ENCODE measurements around the gene GNG14. TPM values are rescaled to one million over a fixed set of nuclear protein-coding genes. Genes with fewer than 3 reads are reported as not detected.
A peak's percentile ranks its signal among the peaks of the same experiment; 100 is the strongest.
"Not testable (repeated sequence)": the region's sequence is repeated elsewhere in the genome, so short reads cannot be mapped to it uniquely, and the experiment has no call there.

Gene GNG14
- polyA plus RNA-seq, 4 donors, result not detected

DNA sequence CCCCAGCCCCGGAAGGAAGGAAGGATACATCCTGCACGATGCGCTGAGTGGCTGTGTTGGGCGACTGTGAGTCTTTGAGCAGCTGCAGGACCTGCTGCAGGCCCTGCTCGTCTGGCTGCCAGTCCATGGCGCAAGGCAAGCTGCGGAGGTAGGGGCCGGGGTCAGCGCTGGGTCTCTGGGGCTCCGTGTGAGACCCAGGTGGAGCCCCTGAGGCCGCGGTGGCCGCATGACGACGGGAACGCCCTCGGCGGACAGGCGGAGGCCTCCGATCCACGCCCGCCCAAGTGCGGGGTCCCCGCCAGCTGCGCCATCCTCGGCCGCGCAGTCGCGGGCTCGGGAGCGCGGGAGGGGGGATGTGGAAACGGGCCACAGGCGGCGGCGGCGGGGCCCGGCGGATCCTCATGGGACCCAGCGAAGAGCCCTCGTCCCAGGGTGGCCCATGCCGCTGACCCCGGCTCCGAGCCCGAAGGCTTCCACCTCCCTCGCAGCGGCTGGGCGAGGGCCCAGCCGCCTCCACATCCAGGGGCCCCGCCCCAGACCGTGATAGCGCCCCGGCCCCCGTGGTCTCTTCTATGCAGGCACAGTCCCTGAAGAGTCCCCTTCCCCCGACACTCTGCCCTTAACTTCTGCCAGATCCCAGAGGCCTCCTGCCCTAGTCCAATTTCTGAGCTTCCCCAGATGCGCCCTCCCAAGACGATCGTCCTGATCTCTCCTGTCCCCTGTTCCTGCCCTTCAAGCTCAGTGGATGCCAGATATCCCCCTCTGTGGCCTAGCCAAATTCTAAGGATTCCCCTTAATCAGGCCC is 33.3 kb downstream of the GNG14 start:
- H3K9me3 ChIP-seq (ENCODE audit: control insufficient read depth in 2 of 2, insufficient read depth in 1 of 2, low read depth in 1 of 2, low read length in 1 of 2), result no peaks in the 10 kb centered on the region
- H3K4me3 ChIP-seq (ENCODE audit: low read depth in 1 of 3, low read length in 3 of 3), result peak overlapping the region; percentile 72 to 95 (median 91)
- 1 to 9% (median 8%) methylated on average over 38 to 59 of the region's 59 CpGs for WGBS, 3 donors
- DNase-seq, result peak; percentile 9 to 58
- FAIRE-seq, result no peak
- H3K4me1 ChIP-seq (ENCODE audit: control insufficient read depth in 3 of 3, insufficient read depth in 2 of 3, low read depth in 1 of 3, low read length in 2 of 3), result peaks cover 0 to 12% (median 4%) of the 10 kb centered on the region in 3 donors
- peak overlapping the region; percentile 9 to 93 (median 91) for H3K27ac ChIP-seq (ENCODE audit: low read depth in 1 of 3, low read length in 2 of 3)
- peaks cover 0 to 43% (median 9%) of the 10 kb centered on the region in 3 donors for H3K36me3 ChIP-seq (ENCODE audit: control insufficient read depth in 3 of 3, insufficient read depth in 2 of 3, low read depth in 1 of 3, low read length in 3 of 3)
- no peaks in the 10 kb centered on the region for H3K27me3 ChIP-seq (ENCODE audit: control insufficient read depth in 3 of 3, insufficient read depth in 3 of 3, low read length in 3 of 3)

DNA sequence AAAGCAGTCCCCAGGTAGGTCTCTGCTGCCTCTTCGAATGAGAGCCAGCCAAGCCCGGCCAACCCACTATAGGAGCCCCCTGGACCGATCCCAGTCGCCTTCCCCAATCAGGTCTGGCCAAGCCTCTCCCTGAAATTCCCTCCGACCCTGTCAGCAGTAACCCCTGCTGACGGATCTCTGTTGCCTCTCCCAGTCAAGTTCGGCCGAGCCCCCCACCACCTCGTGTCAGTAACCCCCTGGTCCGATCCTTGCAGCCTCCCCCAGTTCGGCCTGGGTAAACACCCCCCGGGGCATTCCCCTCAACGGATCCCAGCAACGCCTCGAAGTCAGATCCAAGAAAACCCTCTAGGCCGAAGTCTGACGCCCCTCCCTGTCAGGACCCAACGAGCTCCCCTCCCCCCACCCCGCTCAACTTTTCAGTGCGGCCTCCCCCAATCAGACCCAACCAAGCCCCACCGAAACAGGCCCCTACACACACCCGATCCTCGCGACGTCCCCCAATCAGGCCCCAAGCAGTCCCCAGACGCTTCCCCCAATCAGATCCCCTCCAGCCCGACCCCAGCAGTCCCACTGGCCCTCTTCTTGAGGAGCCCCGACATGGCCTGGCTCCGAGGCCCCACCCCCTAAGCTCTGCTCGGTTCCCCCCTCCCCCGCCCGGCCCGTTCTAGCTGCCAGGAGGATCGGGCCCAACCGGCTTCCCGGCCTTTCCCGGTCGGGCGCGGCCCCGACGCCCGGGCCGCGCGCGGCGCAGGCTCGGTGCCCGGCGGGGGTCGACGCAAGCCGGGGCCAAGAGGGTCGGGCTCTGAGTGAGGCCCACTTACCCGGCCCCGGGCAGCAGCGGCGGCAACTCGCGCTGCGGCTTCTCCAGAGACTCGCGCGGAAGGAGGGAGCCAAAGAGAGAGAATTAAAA is 34.1 kb downstream of the GNG14 start:
- no peaks in the 10 kb centered on the region for H3K9me3 ChIP-seq (ENCODE audit: control insufficient read depth in 2 of 2, insufficient read depth in 1 of 2, low read depth in 1 of 2, low read length in 1 of 2)
- peaks cover 0 to 12% (median 4%) of the 10 kb centered on the region in 3 donors for H3K4me1 ChIP-seq (ENCODE audit: control insufficient read depth in 3 of 3, insufficient read depth in 2 of 3, low read depth in 1 of 3, low read length in 2 of 3)
- DNase-seq (peak; percentile 50 to 87), FAIRE-seq (no peak)
- peaks cover 0 to 36% (median 9%) of the 10 kb centered on the region in 3 donors for H3K36me3 ChIP-seq (ENCODE audit: control insufficient read depth in 3 of 3, insufficient read depth in 2 of 3, low read depth in 1 of 3, low read length in 3 of 3)
- 1% methylated on average over 55 to 65 of the region's 65 CpGs for WGBS, 3 donors
- peak overlapping the region; percentile 72 to 95 (median 91) for H3K4me3 ChIP-seq (ENCODE audit: low read depth in 1 of 3, low read length in 3 of 3)
- no peaks in the 10 kb centered on the region for H3K27me3 ChIP-seq (ENCODE audit: control insufficient read depth in 3 of 3, insufficient read depth in 3 of 3, low read length in 3 of 3)
- peak overlapping the region; percentile 69 to 93 (median 91) for H3K27ac ChIP-seq (ENCODE audit: low read depth in 1 of 3, low read length in 2 of 3)

- peak; percentile 15 for FAIRE-seq
- 0 to 1% (median 1%) methylated on average over 31 to 32 of the region's 32 CpGs for whole genome bisulfite sequencing, 3 donors
- peaks cover 0 to 12% (median 4%) of the 10 kb centered on the region in 3 donors for H3K4me1 ChIP-seq (ENCODE audit: control insufficient read depth in 3 of 3, insufficient read depth in 2 of 3, low read depth in 1 of 3, low read length in 2 of 3)
These were observed 35.0 kb downstream of the GNG14 start for GRCh38 chr19:12722566-12723380.

DNA sequence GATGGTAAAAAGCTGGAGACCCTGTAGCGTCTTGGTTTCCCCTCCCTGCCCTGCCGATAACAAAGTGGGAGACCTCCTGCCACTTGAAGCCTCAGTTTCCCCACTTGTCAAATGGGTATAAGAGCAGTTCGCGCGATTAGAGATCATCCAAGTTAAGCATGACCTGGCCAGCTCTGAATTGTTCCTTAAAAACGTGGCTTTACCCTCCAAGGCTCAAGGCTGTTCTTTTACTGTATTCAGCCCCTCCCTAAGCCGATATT is 35.5 kb downstream of the GNG14 start:
- WGBS, 3 donors, result 0% methylated on average over 7 of the region's 7 CpGs
- peak overlapping the region; percentile 33 to 72 (median 45) for H3K4me3 ChIP-seq (ENCODE audit: low read depth in 1 of 3, low read length in 3 of 3)
- peaks cover 0 to 12% (median 4%) of the 10 kb centered on the region in 3 donors for H3K4me1 ChIP-seq (ENCODE audit: control insufficient read depth in 3 of 3, insufficient read depth in 2 of 3, low read depth in 1 of 3, low read length in 2 of 3)
- H3K9me3 ChIP-seq (ENCODE audit: control insufficient read depth in 2 of 2, insufficient read depth in 1 of 2, low read depth in 1 of 2, low read length in 1 of 2), result no peaks in the 10 kb centered on the region
- DNase-seq (no peak), FAIRE-seq (no peak)
- H3K27ac ChIP-seq (ENCODE audit: low read depth in 1 of 3, low read length in 2 of 3), result peak overlapping the region; percentile 15 to 91 (median 87)
- no peaks in the 10 kb centered on the region for H3K27me3 ChIP-seq (ENCODE audit: control insufficient read depth in 3 of 3, insufficient read depth in 3 of 3, low read length in 3 of 3)
- H3K36me3 ChIP-seq (ENCODE audit: control insufficient read depth in 3 of 3, insufficient read depth in 2 of 3, low read depth in 1 of 3, low read length in 3 of 3), result peaks cover 0 to 32% (median 7%) of the 10 kb centered on the region in 3 donors

More at GRCh38 chr19:12722566-12723380, 35.0 kb downstream of the GNG14 start:
- Histone ChIP-seq H3K27ac (ENCODE audit: low read depth in 1 of 3, low read length in 2 of 3) (peak overlapping the region; percentile 15 to 93 (median 91)), H3K4me3 (ENCODE audit: low read depth in 1 of 3, low read length in 3 of 3) (peak overlapping the region; percentile 72 to 95 (median 91)), H3K27me3 (ENCODE audit: control insufficient read depth in 3 of 3, insufficient read depth in 3 of 3, low read length in 3 of 3) (no peaks in the 10 kb centered on the region), H3K9me3 (ENCODE audit: control insufficient read depth in 2 of 2, insufficient read depth in 1 of 2, low read depth in 1 of 2, low read length in 1 of 2) (no peaks in the 10 kb centered on the region), H3K36me3 (ENCODE audit: control insufficient read depth in 3 of 3, insufficient read depth in 2 of 3, low read depth in 1 of 3, low read length in 3 of 3) (peaks cover 0 to 32% (median 9%) of the 10 kb centered on the region in 3 donors)
- DNase-seq, result peak; percentile 99

GRCh38 chr19:12723641-12724426 is 36.0 kb downstream of the GNG14 start, which contains the start of gene TNPO2:
Gene TNPO2 (minus strand): TSS chr19:12723932. CDS start chr19:12720977, 2,955 bp downstream.
- Histone ChIP-seq H3K27ac (ENCODE audit: low read depth in 1 of 3, low read length in 2 of 3) (peak within 1 kb of the TSS; percentile 15 to 91 (median 87)), H3K9me3 (ENCODE audit: control insufficient read depth in 2 of 2, insufficient read depth in 1 of 2, low read depth in 1 of 2, low read length in 1 of 2) (no peaks in the 10 kb centered on the region), H3K4me1 (ENCODE audit: control insufficient read depth in 3 of 3, insufficient read depth in 2 of 3, low read depth in 1 of 3, low read length in 2 of 3) (peaks cover 0 to 12% (median 4%) of the 10 kb centered on the region in 3 donors), H3K4me3 (ENCODE audit: low read depth in 1 of 3, low read length in 3 of 3) (peak within 1 kb of the TSS; percentile 33 to 72 (median 45)), H3K27me3 (ENCODE audit: control insufficient read depth in 3 of 3, insufficient read depth in 3 of 3, low read length in 3 of 3) (no peaks in the 10 kb centered on the region), H3K36me3 (ENCODE audit: control insufficient read depth in 3 of 3, insufficient read depth in 2 of 3, low read depth in 1 of 3, low read length in 3 of 3) (peaks cover 0 to 32% (median 3%) of the 10 kb centered on the region in 3 donors)
- WGBS, 3 donors, result 3 to 5% (median 4%) methylated on average over 27 to 28 of the region's 28 CpGs
- FAIRE-seq (no peak), DNase-seq (peak; percentile 69 to 81)

DNA sequence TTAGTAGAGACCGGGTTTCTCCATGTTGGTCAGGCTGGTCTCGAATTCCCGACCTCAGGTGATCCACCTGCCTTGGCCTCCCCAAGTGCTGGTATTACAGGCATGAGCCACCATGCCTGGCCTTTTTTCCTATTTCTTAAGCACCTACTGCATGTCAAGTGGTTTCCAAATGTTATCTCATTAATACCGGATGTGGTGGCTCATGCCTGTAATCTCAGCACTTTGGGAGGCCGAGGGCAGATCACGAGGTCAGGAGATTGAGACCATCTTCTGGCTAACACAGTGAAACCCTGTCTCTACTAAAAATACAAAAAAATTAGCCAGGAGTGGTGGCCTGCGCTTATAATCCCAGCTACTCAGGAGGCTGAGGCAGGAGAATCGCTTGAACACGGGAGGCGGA is 37.8 kb downstream of the GNG14 start:
- H3K4me3 ChIP-seq (ENCODE audit: low read depth in 1 of 3, low read length in 3 of 3); H3K9me3 ChIP-seq (ENCODE audit: control insufficient read depth in 2 of 2, insufficient read depth in 1 of 2, low read depth in 1 of 2, low read length in 1 of 2); DNase-seq; H3K4me1 ChIP-seq (ENCODE audit: control insufficient read depth in 3 of 3, insufficient read depth in 2 of 3, low read depth in 1 of 3, low read length in 2 of 3); FAIRE-seq; H3K27ac ChIP-seq (ENCODE audit: low read depth in 1 of 3, low read length in 2 of 3); H3K27me3 ChIP-seq (ENCODE audit: control insufficient read depth in 3 of 3, insufficient read depth in 3 of 3, low read length in 3 of 3): not testable (repeated sequence)
- peaks cover 6 to 36% (median 10%) of the 10 kb centered on the region in 3 donors for H3K36me3 ChIP-seq (ENCODE audit: control insufficient read depth in 3 of 3, insufficient read depth in 2 of 3, low read depth in 1 of 3, low read length in 3 of 3)
- WGBS, 3 donors, result 88 to 94% (median 94%) methylated on average over 10 of the region's 10 CpGs

GRCh38 chr19:12726988-12727316 is 39.2 kb downstream of the GNG14 start:
- no peaks in the 10 kb centered on the region for H3K27me3 ChIP-seq (ENCODE audit: control insufficient read depth in 3 of 3, insufficient read depth in 3 of 3, low read length in 3 of 3)
- H3K4me1 ChIP-seq (ENCODE audit: control insufficient read depth in 3 of 3, insufficient read depth in 2 of 3, low read depth in 1 of 3, low read length in 2 of 3), result peaks cover 0 to 10% (median 0%) of the 10 kb centered on the region in 3 donors
- no peak for DNase-seq
- H3K27ac ChIP-seq (ENCODE audit: low read depth in 1 of 3, low read length in 2 of 3), result no peak overlapping the region
- 82 to 92% (median 91%) methylated on average over 2 of the region's 2 CpGs for WGBS, 3 donors
- no peaks in the 10 kb centered on the region for H3K9me3 ChIP-seq (ENCODE audit: control insufficient read depth in 2 of 2, insufficient read depth in 1 of 2, low read depth in 1 of 2, low read length in 1 of 2)
- H3K4me3 ChIP-seq (ENCODE audit: low read depth in 1 of 3, low read length in 3 of 3), result no peak overlapping the region
- H3K36me3 ChIP-seq (ENCODE audit: control insufficient read depth in 3 of 3, insufficient read depth in 2 of 3, low read depth in 1 of 3, low read length in 3 of 3), result peaks cover 6 to 48% (median 12%) of the 10 kb centered on the region in 3 donors
- no peak for FAIRE-seq

Data from small intestine (tissue), 7 donors.